Spleen (tissue), 11 donors: Measurements from ENCODE around the gene SAMD8. TPM values are rescaled to one million over a fixed set of nuclear protein-coding genes. Genes with fewer than 3 reads are reported as not detected.

Experiments
- DNase-seq: peaks from one replicate; pipeline ENCODE4 v3.0.0-alpha.2; 2020
- H3K27ac ChIP-seq, 8 donors: fragments of 200-600 bp; sonication (generic) in 7 of 8; 1 replicate in 4 of 8; 2 replicates in 4 of 8; pipeline versions ENCODE4 v1.5.0 to v1.8.0; 2016 to 2021; ENCODE audit warnings: inconsistent platforms in 4 of 8, mild to moderate bottlenecking in 4 of 8, moderate library complexity in 1 of 8
- H3K27me3 ChIP-seq, 7 donors: fragments of 200-600 bp; sonication (generic) in 6 of 7; replicated peaks in 1 of 7; 1 replicate in 4 of 7; 2 replicates in 3 of 7; pipeline versions ENCODE4 v1.5.0 to v1.8.0; 2016 to 2021; ENCODE audit warnings: inconsistent platforms in 3 of 7, mild to moderate bottlenecking in 1 of 7
- H3K36me3 ChIP-seq, 6 donors: fragments of 200-600 bp; sonication (generic) in 5 of 6; 1 replicate in 4 of 6; 2 replicates in 2 of 6; pipeline versions ENCODE4 v1.5.0 to v1.8.0; 2016 to 2021; ENCODE audit warnings: inconsistent platforms in 2 of 6
- H3K4me1 ChIP-seq, 6 donors: fragments of 200-600 bp; sonication (generic) in 5 of 6; 1 replicate in 3 of 6; 2 replicates in 3 of 6; pipeline versions ENCODE4 v1.5.0 to v1.8.0; 2016 to 2021; ENCODE audit warnings: inconsistent platforms in 3 of 6
- H3K4me3 ChIP-seq, 8 donors: fragments of 200-600 bp; sonication (generic) in 7 of 8; 1 replicate in 4 of 8; 2 replicates in 4 of 8; pipeline versions ENCODE4 v1.5.0 to v1.8.0; 2016 to 2021; ENCODE audit warnings: inconsistent platforms in 4 of 8, mild to moderate bottlenecking in 4 of 8, moderate library complexity in 2 of 8
- H3K9me3 ChIP-seq, 8 donors: fragments of 200-600 bp; sonication (generic) in 7 of 8; 1 replicate in 4 of 8; 2 replicates in 4 of 8; pipeline versions ENCODE4 v1.5.0 to v1.8.0; 2016 to 2021; ENCODE audit warnings: inconsistent platforms in 4 of 8
- CTCF ChIP-seq, 11 experiments: fragments of 200-600 bp in 7 of 11; fragments of 450-650 bp in 4 of 11; sonication (generic) in 4 of 11; IDR thresholded peaks in 8 of 11; conservative IDR thresholded peaks in 3 of 11; 1 replicate in 7 of 11; 2 replicates in 4 of 11; pipeline versions ENCODE4 v1.4.0 to v1.8.0; 2016 to 2021; ENCODE audit warnings: antibody characterized with exemption in 11 of 11, inconsistent platforms in 4 of 11, mild to moderate bottlenecking in 1 of 11
- POLR2A ChIP-seq, 3 donors: fragments of 450-650 bp; IDR thresholded peaks; one replicate each; pipeline ENCODE4 v1.5.1; 2017; ENCODE audit warnings: antibody characterized with exemption in 3 of 3, mild to moderate bottlenecking in 1 of 3
- POLR2AphosphoS5 ChIP-seq, 3 donors: sonication (generic); formaldehyde crosslinking; IDR thresholded peaks; one replicate each; pipeline ENCODE4 v1.5.1; 2017; ENCODE audit warnings: antibody characterized with exemption in 3 of 3
- WGBS, 5 donors: extraction: QIAGEN DNeasy Blood & Tissue Kit in 3 of 5; methylation state at CpG; one replicate each; pipeline versions ENCODE4 v1.1.5 to v1.1.7; 2013 to 2018; 5-methylcytosine and 5-hydroxymethylcytosine counted together
- intact Hi-C: fragments of 100-400 bp; cut with DNase I; formaldehyde crosslinking; loops from one replicate; pipeline ENCODE4 v1.15.0; 2023; ENCODE audit warnings: low total_unique reads
- polyA plus RNA-seq, 3 donors: library from polyadenylated mRNA; stranded (reverse); fragments of 200-250 nt; gene quantifications; one replicate each; pipeline ENCODE4 v1.2.1, GENCODE V29; 2013
- total RNA-seq, 7 donors: library from RNA; depleted of rRNA in 3 of 7; stranded (reverse); fragments of >200 nt in 3 of 7; fragmentation: NEBNext Ultra II Directional in 4 of 7; extraction: Animal tissue kit (Norgen Biotek cat#: 25700) in 4 of 7; gene quantifications; one replicate each; pipeline versions ENCODE4 v1.1.0 to v1.2.1, GENCODE V29; 2016 to 2021
- donor health status: healthy with polysubstance abuse.
- donor health status: DM: no; HTN: no; CAD: no; lungs with moderate emphysema.
- donor health status: DM: no; HTN: no; CAD: no.
- donor health status: Bipolar disorder and iron deficiency.
- donor health status: healthy.
- donor health status: DM: no; HTN: no; CAD: no.
- donor health status: DM: yes; HTN: yes; CAD: no.

SAMD8 gene
- total and polyA plus RNA-seq, 10 donors: 4.1 to 35.1 (median 25.2) TPM

- Histone ChIP-seq H3K4me3 (no peak overlapping the region), H3K27me3 (no peaks in the 10 kb centered on the region), H3K4me1 (no peaks in the 10 kb centered on the region), H3K36me3 (peaks cover 2 to 75% (median 22%) of the 10 kb centered on the region in 6 donors), H3K27ac (no peak overlapping the region), H3K9me3 (no peaks in the 10 kb centered on the region)
- no peak for DNase-seq
- no peak for TF ChIP-seq POLR2A (IDR thresholded peaks at IDR 0.05)
- no peak for TF ChIP-seq CTCF (IDR thresholded peaks at IDR 0.05 in 8 of 11, conservative IDR thresholded peaks at IDR 0.05 in 3 of 11)
- TF ChIP-seq POLR2AphosphoS5 (IDR thresholded peaks at IDR 0.05): no peak
- intact Hi-C loops: loop anchor here (10.0 kb wide), 1 partner anchor 55 kb away; the partner anchor contains the start of gene COMTD1
- WGBS, 5 donors: 93 to 100% (median 95%) methylated on average over 1 of the region's 1 CpG
Measured at GRCh38 chr10:75179657-75180177, 68.3 kb downstream of the SAMD8 start.

- intact Hi-C loops: loop anchor here (10.0 kb wide), 1 partner anchor 54 kb away; the partner anchor contains the start of gene COMTD1
- no peak for DNase-seq
- Histone ChIP-seq H3K27me3 (no peaks in the 10 kb centered on the region), H3K36me3 (peaks cover 2 to 66% (median 19%) of the 10 kb centered on the region in 6 donors), H3K4me3 (no peak overlapping the region), H3K27ac (no peak overlapping the region), H3K9me3 (no peaks in the 10 kb centered on the region), H3K4me1 (no peaks in the 10 kb centered on the region)
- no peak for TF ChIP-seq POLR2A (IDR thresholded peaks at IDR 0.05)
- TF ChIP-seq POLR2AphosphoS5 (IDR thresholded peaks at IDR 0.05): no peak
- no peak for TF ChIP-seq CTCF (IDR thresholded peaks at IDR 0.05 in 8 of 11, conservative IDR thresholded peaks at IDR 0.05 in 3 of 11)
- WGBS, 5 donors: 94 to 99% (median 98%) methylated on average over 2 of the region's 2 CpGs
Measured at GRCh38 chr10:75180592-75180991, 69.1 kb downstream of the SAMD8 start.

- DNase-seq: no peak
- Histone ChIP-seq H3K9me3 (no peaks in the 10 kb centered on the region), H3K27me3 (no peaks in the 10 kb centered on the region), H3K4me1 (no peaks in the 10 kb centered on the region), H3K36me3 (peaks cover 2 to 61% (median 14%) of the 10 kb centered on the region in 6 donors), H3K27ac (no peak overlapping the region), H3K4me3 (no peak overlapping the region)
- intact Hi-C loops: loop anchor here (10.0 kb wide), 1 partner anchor 54 kb away; the partner anchor contains the start of gene COMTD1
- TF ChIP-seq CTCF (IDR thresholded peaks at IDR 0.05 in 8 of 11, conservative IDR thresholded peaks at IDR 0.05 in 3 of 11): no peak
- TF ChIP-seq POLR2AphosphoS5 (IDR thresholded peaks at IDR 0.05): no peak
- WGBS, 5 donors: 76 to 89% (median 88%) methylated on average over 1 of the region's 1 CpG
Measured at GRCh38 chr10:75181073-75181472, 69.6 kb downstream of the SAMD8 start.

GRCh38 chr10:75186310-75186709 is 74.9 kb downstream of the SAMD8 start:
- Histone ChIP-seq H3K4me3 (no peak overlapping the region), H3K4me1 (peaks cover 0 to 11% (median 4%) of the 10 kb centered on the region in 6 donors), H3K9me3 (no peaks in the 10 kb centered on the region), H3K27me3 (no peaks in the 10 kb centered on the region), H3K27ac (no peak overlapping the region), H3K36me3 (peaks cover 0 to 14% (median 0%) of the 10 kb centered on the region in 6 donors)
- 63 to 79% (median 74%) methylated on average over 4 of the region's 4 CpGs for WGBS, 5 donors
- intact Hi-C loops: loop anchor here (10.0 kb wide), 1 partner anchor 48 kb away; the partner anchor contains the start of gene COMTD1
- DNase-seq: no peak
- TF ChIP-seq POLR2AphosphoS5 (IDR thresholded peaks at IDR 0.05) (no peak), POLR2A (IDR thresholded peaks at IDR 0.05) (no peak), CTCF (IDR thresholded peaks at IDR 0.05 in 8 of 11, conservative IDR thresholded peaks at IDR 0.05 in 3 of 11) (no peak)
